HCEC 1CT (cell line): ENCODE results near the gene GPHN.
"Not testable (repeated sequence)": the region's sequence is repeated elsewhere in the genome, so short reads cannot be mapped to it uniquely, and the experiment has no call there.

Experiments used
- DNase-seq: peaks from one replicate; pipeline ENCODE4 v3.0.0-alpha.2; 2017

Gene GPHN

DNA sequence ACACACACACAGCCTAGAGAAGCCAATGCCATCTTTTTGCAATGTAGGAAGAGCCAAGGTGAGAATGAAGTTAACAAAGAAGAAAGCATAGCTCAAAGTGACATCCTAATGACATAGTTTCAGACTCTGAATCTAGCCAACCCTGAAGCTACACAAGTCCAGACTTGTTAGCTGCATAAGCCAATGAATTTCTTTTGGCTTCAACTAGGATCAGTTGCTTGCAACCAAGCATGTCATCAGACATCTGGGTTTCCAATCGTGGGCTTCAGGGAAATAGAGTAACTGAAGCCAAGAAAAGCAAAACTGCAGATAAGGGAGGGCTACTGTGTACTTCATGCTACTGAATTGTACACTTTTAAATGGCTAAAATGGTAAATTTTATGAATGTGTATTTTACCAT, 4.4 kb upstream of the GPHN start:
- no peak for DNase-seq

DNA sequence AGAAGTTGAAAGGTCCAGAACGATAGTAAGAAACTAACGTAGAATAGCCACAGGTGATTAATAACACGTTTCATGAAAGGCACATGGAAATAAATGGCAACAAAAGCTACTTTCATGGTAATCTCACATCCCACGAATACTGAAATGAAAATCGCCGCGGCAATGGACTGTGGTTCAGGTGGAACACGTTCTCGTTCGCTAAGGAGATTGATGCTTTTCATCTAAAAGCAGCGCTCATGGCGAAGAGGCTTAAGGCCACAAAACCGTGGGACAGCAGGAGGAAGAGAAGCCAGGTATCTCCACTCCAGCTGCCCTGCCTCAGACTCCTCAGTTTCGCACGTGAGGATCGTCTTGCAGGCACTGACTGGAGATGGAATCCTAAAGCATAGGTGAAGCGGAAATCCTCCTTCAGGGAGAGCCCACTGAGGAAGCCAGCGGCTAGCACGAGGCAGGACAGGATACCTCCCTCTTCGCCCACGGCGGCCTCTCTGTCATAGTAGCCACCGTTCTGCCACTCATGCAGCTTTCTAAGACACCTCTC, 696 bp upstream of the GPHN start:
- DNase-seq: no peak

DNA sequence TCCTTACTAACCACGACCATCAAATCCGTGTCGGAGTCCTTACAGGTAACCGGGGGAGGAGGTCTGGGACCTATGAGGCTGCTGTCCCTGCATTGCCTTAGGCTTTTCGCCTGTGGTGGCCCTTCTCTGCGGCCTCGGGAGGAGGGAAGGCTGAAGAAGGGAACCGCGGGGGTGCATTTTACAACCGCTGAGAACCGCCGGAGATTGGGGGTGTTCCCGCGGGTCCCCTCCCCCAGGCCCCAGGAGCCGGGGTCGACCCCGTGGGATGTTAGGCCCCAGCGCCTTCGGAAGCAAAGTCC, 549 bp downstream of the GPHN start:
- DNase-seq: no peak

DNA sequence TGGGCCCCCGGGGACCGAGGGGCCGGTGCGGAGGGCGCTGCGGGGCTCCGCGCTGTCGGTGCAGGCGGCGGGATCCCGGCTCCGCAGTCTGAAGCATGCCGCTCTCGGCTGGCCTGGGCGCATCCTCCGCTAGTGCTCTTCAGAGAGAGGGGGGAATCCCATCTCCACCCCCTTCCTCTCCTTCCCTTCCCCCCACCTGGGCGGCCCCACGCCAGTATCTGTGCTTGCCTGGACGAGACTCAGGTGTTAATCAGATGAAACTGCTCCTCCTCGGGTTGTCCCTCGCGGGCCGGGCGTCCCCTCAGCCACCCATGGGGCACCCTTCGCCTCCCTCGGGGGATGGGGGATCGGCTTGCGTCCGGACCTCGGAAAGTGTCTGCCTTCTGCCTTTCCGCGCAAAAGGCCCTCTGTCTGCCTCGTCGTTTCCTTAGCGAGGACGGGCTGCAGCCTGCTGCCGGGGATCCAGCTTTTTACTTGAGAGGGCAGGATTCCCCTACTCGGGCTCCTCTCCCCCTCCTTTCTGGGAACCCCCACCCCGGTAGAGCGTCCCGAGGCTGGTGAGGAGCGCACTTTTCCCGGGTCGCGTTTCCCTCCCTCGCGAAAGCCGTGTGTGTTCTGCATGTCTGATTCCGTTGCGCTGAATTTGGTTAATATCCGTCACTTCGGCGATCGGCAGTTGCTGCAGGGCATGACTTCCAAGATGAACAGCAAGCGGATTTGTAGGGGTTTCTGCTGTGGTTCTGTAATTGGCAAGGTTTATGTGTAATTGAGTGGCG, 1.1 kb downstream of the GPHN start:
- peak; percentile 39 for DNase-seq

DNA sequence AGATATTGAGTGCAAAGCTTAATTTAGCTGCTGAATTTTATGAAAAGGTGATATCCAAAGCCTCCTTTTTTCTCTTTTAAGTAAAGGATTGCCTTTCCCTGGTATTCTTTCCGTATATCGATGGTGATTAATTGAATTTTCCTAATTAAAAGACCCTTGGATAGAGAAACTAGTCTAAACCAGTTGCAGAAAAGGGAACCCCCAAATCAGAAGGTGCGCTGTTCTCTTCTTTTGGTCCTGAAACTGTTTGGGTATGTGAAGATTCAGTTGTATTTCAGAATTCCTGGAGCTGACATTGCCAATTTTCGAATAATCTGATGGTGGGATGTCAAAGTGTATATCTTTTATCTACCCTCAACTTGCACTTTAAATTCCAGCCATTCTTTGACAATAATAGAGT, 1.9 kb downstream of the GPHN start:
- no peak for DNase-seq

DNA sequence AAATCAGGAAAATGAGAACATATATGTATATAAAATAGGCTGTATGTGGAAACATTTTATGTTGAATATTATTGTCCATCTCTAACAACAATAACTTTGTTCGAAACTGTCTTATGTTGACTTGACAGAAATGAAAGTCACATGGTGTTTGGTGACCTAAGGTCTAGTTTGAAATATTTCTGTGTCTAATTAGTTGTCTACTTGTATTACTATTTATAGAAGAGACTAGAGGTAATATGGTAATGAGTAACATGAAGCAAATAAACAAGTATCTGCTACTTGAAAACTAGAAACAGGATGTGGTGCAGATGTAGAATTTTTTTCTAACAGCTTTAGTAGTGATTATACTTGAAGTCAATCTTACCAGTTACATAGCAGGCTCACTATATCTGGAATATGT, 3.9 kb downstream of the GPHN start:
- peak; percentile 41 for DNase-seq

DNA sequence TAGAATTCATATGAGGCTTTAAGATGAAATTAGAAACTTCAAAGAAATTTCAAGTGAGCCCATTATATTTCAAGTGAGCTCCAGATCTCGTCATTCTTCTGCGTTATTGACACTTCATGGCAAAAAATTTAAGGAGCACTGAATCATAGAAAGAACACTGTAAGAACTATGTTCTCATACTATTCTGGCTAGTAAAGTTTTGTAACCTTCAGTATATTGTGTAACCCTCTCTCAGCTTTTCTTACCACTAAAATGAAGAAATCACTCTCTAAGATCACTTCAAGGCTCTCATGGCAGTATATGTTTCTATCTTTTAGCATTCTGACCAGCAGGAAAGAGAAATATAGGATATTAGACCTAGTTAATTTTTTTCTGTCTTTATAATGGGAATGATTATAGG, 6.3 kb downstream of the GPHN start:
- peak; percentile 86 for DNase-seq

DNA sequence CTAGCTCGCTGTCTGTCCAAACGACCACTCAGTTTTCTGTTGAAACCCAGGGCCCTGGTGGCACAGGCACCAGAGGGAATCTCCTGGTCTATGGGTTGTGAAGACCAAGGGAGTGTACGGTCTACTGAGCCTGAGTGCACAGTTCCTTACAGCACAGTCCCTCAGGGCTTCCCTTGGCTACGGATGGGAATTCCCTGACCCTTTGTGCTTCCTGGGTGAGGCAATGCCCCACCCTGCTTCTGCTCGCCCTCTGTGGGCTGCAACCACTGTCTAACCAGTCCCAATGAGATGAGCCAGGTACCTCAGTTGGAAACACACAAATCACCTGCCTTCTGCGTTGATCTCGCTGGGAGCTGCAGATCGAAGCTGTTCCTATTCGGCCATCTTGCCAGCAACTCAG, 22.6 kb downstream of the GPHN start:
- DNase-seq: no peak

DNA sequence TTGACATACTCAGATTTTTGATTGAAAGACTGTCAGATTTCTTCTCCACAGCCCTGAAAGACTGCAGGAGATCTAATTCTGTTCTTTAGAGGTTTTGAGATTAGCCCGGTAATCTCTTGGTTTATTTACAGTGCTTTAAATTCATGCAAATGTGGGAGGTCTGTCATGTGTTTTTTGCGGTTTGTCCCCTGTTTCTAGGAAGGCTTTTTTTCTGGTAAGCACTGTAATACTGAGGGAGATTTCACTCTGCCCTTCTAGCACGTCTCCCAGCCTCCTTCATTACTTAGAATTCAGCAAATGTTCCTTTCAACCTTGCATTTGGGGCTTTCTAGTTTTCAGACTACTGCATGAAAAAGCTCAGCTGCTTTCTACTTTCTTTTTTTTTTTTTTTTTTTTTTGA, 31.1 kb downstream of the GPHN start:
- DNase-seq: no peak

DNA sequence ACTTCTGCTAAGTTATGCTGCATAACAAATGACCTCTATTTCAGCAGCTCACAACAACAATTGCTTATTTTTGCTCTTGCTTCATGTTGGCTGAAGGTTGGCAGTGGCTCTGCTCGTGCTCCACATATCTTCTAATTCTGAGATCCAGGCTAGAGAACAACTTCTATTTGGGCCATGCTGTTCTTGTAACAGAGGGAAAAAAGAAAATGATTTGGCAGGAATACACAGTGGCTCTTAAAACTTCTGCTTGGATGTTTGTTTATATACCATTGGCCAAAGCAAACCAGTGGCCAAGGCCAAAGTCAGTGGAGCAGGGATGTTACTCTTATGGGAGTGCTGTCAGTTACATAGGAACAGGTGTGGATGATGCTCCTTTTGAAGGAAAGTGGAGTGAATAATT, 32.1 kb downstream of the GPHN start:
- no peak for DNase-seq

DNA sequence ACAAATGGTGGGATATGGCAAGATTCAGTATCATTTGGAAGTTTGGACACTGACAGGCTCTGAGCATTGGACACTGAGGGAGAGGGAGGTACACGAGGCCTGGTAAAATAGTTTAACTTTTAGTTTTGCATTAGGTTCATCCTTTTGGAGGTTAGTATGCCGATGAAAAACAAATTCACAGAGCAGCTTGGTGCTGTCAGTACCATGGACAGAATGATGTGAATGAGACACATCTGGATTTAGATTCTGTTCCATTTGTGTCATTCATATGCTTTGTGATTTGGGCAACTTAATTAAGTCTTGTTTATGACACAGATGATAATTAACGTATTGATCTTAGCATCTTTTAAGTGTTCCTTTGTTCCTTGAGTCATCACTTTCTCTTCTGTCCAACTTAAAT, 33.7 kb downstream of the GPHN start:
- no peak for DNase-seq

DNA sequence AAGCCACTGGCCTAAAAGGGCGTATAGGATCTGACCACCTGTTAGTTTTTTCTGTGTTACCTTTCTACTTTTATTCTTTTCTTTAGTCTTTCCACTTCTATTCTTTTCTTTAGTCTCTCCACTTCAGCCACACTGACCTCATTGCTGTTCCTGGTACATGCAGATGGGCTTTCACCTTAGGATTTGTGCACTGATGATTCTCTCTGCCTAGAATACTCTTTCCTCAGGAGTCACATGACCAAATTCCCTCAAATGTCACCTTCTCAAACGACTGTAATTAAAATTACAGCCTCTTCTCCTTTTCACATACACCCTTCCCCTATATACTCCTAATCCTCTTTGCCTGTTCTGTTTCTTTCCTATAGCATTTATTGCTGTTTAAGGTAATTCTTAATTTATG, 36.0 kb downstream of the GPHN start:
- DNase-seq: no peak

DNA sequence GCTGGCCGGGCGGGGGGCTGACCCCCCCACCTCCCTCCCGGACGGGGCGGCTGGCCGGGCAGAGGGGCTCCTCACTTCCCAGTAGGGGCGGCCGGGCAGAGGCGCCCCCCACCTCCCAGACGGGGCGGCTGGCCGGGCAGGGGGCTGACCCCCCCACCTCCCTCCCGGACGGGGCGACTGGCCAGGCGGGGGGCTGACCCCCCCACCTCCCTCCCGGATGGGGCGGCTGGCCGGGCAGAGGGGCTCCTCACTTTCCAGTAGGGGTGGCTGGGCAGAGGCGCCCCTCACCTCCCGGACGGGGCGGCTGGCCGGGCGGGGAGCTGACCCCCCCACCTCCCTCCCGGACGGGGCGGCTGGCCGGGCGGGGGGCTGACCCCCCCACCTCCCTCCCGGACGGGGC, 37.2 kb downstream of the GPHN start:
- not testable (repeated sequence) for DNase-seq

DNA sequence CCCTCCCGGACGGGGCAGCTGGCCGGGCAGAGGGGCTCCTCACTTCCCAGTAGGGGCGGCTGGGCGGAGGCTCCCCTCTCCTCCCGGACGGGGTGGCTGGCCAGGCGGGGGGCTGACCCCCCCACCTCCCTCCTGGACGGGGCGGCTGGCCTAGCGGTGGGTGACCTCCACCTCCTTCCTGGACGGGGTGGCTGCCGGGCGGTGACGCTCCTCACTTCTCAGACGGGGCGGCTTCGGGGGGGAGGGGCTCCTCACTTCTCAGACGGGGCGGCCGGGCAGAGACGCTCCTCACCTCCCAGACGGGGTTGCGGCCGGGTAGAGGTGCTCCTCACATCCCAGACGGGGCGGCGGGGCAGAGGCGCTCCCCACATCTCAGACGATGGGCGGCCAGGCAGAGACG, 37.8 kb downstream of the GPHN start:
- DNase-seq: not testable (repeated sequence)

DNA sequence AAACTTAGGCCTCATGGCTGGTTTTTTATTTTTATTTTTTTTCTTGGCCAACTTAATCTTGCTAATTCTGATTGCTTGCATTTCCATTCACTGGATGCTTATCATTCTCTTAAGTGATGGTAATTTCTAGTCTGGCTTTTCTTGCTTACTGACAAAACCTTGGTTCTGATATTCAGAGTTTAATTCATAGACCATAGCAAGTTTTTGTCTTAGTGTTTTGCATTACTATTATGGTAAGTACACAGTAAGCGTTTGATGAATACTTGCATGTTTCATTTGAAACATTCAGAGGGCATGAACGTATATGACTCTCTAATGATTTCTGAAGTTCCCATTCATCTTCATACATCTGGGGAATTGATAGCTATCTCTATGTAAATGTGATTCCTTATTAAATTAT, 55.8 kb downstream of the GPHN start:
- DNase-seq: no peak

DNA sequence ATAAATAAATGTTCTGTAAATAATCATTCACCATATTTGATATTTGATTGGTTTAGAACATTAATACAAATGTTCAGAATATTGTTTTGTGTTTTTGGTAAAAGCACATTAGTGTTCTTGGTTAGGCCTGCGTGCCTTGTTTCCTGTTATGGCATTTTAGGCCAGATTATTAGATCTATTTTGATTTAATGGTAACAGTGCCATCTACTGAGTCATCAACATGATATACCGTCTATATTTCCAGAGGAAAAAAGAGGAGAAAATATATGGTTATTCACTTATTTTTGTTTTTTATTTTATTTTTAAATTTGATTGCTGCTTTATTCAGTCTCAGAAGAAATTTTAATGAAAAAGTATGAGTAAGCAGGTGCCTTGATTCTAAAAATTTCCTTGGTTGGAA, 60.3 kb downstream of the GPHN start:
- no peak for DNase-seq

DNA sequence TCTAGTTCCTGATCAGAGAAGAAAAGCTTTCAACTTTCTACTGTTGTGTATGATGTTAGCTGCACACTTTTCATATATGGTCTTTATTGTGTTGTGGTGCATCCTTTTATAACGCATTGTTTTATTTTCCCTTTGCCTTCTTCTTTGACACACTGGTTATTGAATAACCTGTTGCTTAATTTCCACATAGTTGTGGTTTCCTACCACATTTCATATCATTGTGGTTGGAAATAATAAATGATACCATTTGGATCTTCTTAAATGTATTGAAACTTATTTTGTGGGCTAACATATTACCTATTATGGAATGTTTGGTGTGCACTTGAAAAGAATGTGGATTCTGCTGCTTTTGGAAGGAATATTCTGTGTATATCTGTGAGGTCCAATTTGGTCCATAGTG, 64.9 kb downstream of the GPHN start:
- no peak for DNase-seq

DNA sequence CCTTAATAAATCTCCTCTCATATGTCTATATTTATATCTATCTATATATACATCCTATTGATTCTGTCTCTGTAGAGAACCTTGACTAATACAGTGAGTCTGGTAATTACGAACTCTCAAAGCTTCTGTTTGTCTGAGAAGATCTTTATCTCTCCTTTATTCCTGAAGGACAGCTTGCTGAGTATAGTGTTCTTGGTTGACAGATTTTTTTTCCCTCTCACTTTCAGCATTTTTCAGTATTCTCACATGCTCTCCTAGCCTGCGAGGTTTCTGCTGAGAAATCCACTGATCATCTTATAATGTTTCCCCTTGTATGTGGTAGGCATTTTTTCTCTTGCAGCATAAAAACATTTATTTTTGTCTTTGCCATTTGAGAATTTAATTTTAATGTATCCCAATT, 67.1 kb downstream of the GPHN start:
- no peak for DNase-seq

DNA sequence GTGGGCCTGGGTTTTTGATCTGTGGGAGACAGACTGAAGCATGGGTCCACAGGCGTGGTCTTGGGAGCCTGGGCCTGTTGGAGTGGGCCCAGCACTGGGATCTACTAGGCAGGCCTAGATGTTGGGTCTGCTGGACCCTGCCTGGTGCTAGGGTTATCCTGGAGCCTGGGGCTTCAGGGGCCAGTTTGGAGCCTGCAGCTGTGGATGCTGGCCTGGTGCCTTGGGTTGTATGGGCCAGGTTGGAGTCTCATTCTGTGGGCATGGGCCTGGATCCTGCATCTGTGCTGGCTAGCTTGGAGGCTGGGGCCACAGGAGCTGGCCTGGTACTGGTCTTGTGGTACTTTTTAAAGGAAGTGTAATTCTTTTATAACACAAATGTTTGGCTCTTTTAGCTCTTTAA, 68.0 kb downstream of the GPHN start:
- DNase-seq: no peak

DNA sequence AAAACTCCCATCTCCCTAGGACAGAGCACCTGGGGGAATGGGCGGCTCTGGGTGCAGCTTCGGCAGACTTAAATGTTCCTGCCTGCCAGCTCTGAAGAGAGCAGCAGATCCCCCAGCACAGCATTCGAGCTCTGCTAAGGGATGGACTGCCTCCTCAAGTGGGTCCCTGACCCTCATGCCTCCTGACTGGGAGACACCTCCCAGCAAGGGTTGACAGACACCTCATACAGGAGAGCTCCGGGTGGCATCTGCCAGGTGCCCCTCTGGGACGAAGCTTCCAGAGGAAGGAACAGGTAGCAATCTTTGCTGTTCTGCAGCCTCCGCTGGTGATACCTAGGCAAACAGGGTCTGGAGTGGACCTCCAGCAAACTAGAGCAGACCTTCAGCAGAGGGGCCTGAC, 79.8 kb downstream of the GPHN start:
- DNase-seq: not testable (repeated sequence)

DNA sequence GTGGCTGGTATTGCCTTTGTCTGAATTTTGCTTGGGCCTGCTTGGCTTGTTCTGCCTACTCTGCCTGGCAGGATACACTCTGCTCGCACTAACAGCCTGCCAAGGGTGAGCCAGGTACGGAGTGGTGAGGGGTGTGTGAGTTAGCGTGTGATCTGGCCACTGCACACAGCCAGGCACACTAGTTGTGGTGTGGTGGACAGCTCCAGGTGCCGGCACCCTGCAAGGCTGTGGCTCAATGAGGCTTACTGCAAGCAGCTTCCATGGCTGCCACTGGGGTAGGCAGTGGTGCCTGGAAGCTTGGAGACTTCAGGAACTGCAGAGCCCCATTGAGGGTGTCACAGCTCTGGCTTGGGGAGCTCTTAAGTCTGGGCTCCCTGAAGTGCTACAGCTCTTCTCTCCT, 87.4 kb downstream of the GPHN start:
- no peak for DNase-seq

DNA sequence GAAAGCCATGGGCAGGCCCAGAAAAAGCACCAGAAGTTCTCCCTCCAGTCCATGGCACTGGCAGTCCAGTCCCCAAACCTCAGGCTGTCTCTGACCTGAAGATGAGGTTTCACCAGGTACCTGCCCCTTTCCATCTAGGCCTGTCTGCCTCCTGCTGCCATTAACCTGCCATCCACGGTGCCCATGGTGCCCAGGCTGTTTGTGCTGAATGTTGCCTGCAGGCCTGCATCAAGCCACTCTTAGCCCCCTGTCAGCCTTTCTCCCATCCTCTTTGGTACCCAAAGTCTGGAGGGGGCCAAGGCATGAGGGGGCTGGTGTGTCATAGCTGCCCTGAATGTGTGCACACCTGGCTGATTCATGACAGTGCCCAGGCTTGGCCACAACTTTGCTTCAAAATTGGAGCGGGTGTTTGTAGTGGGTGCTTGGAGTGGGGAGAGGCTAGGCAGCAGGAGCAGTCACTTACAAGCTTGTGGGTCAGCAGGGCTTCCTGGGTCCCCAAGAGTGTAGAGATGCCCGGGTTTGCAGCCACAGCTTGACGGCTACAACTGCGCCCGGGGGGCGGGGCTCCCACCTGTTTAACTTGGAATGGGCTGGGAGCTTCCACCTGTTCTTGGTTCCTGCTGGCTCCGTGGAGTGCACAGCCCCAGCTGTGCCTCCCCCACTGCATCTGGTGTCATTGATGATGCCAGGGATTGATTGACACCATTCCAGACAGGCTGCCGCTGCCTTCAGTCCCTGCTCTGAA, 88.5 kb downstream of the GPHN start:
- no peak for DNase-seq

DNA sequence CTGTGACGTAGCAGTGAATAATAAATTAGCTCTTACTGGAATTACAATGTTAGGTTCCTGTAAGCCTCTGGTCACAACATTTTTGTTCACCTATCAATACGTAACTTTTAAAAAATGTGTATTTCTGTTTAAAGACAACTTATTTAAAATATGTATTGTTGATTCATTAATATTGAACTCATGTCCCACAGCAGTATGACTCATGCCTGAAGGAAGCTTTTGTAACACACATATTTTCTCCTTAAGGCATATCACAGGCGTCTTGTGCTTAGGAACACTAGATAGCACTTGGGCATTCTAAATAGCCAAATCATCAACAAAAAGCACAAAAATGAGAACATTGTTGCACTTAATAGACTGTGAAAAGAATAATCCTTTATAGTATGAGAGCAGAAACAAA, 92.5 kb downstream of the GPHN start:
- DNase-seq: peak; percentile 83

DNA sequence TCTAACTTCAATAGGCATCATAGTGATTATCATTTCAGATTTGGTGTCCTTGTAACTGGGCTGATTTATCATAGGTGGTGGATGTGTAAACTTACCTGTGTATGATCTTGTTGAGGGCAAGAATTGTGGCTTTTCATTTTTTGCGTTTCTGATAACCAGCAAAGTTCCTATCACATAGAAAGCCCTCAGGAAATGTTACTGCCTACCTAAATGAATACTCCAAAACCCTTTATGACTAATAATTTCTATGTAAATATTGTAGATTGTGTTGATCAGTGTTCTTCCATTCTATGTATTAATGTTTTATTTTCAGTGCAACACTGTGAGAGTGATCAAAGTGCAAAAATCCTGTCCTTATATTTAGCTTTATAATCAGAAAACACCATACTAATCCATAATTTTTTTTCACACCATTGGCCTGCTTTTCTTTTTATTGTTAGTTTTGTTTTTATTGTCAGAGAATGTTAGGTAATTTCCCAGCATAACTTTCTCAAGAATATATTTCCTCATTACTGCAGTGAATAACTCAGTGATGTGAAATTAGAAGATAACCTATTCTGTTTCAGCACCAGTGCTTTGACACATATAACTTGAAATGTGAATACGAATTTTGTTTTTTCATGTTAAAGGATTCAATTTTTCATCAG, 94.1 kb downstream of the GPHN start:
- DNase-seq: no peak
